SK-N-SH (cell line): Measurements from ENCODE around the gene UVRAG.

Source experiments
- EP300 ChIP-seq, 2 experiments: IDR thresholded peaks; 2 replicates each; pipeline versions ENCODE4 v1.4.0 to v1.6.1; 2012; ENCODE audit warnings: borderline replicate concordance in 1 of 2, low read depth in 1 of 2, low read length in 1 of 2
- EZH2phosphoT487 ChIP-seq: fragments of 200-600 bp; sonication (generic); IDR thresholded peaks from 2 replicates; pipeline ENCODE4 v1.6.1; 2017; ENCODE audit warnings: low read depth, mixed run types, mild to moderate bottlenecking, antibody characterized with exemption, moderate library complexity, borderline replicate concordance
- FOXM1 ChIP-seq: IDR thresholded peaks from 2 replicates; pipeline ENCODE4 v1.4.0; 2012; ENCODE audit warnings: low read depth, mild to moderate bottlenecking
- JUND ChIP-seq: IDR thresholded peaks from 2 replicates; pipeline ENCODE4 v1.4.0; 2012
- MXI1 ChIP-seq: IDR thresholded peaks from 2 replicates; pipeline ENCODE4 v1.6.1; 2012; ENCODE audit warnings: mild to moderate bottlenecking, low read depth, low read length, improper control_type of control experiment
- POLR2AphosphoS5 ChIP-seq: IDR thresholded peaks from 2 replicates; pipeline ENCODE4 v1.6.1; 2012; ENCODE audit warnings: low read depth, low read length
- RAD21 ChIP-seq: IDR thresholded peaks from 2 replicates; pipeline ENCODE4 v1.6.1; 2012; ENCODE audit warnings: mild to moderate bottlenecking, low read length
- REST ChIP-seq: IDR thresholded peaks from 2 replicates; pipeline ENCODE4 v1.6.1; 2012; ENCODE audit warnings: mild to moderate bottlenecking, low read depth, low read length, moderate library complexity
- SIN3A ChIP-seq: IDR thresholded peaks from 2 replicates; pipeline ENCODE4 v1.6.1; 2012; ENCODE audit warnings: low read depth, mild to moderate bottlenecking, low read length, moderate library complexity, borderline replicate concordance
- SMC3 ChIP-seq: IDR thresholded peaks from 2 replicates; pipeline ENCODE4 v1.6.1; 2012; ENCODE audit warnings: low read depth, low read length, improper control_type of control experiment
- TCF12 ChIP-seq: IDR thresholded peaks from 2 replicates; pipeline ENCODE4 v1.4.0; 2012
- YY1 ChIP-seq: IDR thresholded peaks from 2 replicates; pipeline ENCODE4 v1.4.0; 2012; ENCODE audit warnings: low read depth, mild to moderate bottlenecking
- TF ChIP-seq, protein P1 (sequence below): fragments of 200-600 bp; sonication (generic); IDR thresholded peaks from 2 replicates; pipeline ENCODE4 v1.6.1; 2017; ENCODE audit warnings: antibody characterized with exemption, mild to moderate bottlenecking, moderate library complexity
- TF ChIP-seq, protein P2 (sequence below): IDR thresholded peaks from 2 replicates; pipeline ENCODE4; 2012

- TF ChIP-seq, protein P1, sequence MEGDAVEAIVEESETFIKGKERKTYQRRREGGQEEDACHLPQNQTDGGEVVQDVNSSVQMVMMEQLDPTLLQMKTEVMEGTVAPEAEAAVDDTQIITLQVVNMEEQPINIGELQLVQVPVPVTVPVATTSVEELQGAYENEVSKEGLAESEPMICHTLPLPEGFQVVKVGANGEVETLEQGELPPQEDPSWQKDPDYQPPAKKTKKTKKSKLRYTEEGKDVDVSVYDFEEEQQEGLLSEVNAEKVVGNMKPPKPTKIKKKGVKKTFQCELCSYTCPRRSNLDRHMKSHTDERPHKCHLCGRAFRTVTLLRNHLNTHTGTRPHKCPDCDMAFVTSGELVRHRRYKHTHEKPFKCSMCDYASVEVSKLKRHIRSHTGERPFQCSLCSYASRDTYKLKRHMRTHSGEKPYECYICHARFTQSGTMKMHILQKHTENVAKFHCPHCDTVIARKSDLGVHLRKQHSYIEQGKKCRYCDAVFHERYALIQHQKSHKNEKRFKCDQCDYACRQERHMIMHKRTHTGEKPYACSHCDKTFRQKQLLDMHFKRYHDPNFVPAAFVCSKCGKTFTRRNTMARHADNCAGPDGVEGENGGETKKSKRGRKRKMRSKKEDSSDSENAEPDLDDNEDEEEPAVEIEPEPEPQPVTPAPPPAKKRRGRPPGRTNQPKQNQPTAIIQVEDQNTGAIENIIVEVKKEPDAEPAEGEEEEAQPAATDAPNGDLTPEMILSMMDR: no peak
- TF ChIP-seq EZH2phosphoT487 (no peak), EP300 (IDR thresholded peaks at IDR 0.05; ENCODE audit: borderline replicate concordance in 1 of 2, low read depth in 1 of 2, low read length in 1 of 2) (no peak), YY1 (no peak), SMC3 (no peak), TCF12 (no peak), RAD21 (no peak), JUND (no peak), MXI1 (no peak), FOXM1 (no peak), POLR2AphosphoS5 (no peak), REST (no peak), SIN3A (no peak)
- TF ChIP-seq, protein P2, sequence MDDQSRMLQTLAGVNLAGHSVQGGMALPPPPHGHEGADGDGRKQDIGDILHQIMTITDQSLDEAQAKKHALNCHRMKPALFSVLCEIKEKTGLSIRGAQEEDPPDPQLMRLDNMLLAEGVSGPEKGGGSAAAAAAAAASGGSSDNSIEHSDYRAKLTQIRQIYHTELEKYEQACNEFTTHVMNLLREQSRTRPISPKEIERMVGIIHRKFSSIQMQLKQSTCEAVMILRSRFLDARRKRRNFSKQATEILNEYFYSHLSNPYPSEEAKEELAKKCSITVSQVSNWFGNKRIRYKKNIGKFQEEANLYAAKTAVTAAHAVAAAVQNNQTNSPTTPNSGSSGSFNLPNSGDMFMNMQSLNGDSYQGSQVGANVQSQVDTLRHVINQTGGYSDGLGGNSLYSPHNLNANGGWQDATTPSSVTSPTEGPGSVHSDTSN: no peak
Observed at GRCh38 chr11:75815345-75816168, 547 bp downstream of the UVRAG start.
